GM21528 (cell line): ENCODE data around the gene SIRPD.
"Not testable (repeated sequence)": the region's sequence is repeated elsewhere in the genome, so short reads cannot be mapped to it uniquely, and the experiment has no call there.

Experiments used
- ATAC-seq: cut with Tn5 transposase; IDR thresholded peaks from one replicate; pipeline ENCODE4 v1.9.1; 2021; ENCODE audit warnings: mild to moderate bottlenecking, moderate library complexity; ENCODE audit not compliant: unreplicated experiment, low FRiP score

The SIRPD gene

DNA sequence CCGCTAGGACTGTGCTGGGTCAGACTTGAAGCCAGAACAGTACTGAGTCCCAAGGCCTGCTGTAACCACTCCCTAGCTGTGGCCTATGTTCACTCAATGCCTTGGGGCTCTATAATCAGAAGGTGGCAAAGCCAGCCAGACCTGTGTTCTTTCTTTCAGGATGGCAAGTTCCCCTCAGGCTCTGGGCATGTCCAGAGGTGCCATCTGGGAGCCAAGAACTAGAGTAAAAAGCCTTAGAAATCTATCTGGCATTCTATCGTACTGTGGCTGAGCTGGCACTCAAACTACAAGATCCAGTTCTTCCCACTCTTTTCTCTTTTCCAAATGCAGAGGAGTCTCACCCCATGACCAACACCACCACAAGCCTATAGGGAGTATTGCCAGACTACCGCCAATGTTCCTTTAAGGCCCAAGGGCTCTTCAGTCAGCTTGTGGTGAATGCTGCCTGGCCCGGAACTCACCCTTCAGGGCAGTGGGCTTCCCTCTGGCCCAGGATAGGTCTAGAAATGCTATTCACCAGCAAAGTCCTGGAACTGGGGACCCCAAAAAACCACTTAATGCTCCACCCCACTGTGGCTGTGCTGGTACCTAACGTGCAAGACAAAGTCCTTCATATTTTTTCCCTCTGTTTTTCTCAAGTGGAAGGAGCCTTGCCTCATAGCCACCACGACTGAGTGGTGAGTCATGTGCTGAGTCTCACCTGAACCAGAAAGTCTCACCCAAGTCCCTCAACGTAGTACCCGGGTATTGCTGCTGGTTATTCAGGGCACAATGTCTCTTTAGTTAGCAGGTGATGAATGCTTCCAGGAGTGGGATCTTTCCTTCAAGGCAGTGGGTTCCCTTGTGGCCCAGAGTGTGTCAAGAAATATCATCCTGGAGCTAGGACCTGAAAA lies 57.7 kb downstream of the SIRPD start:
- no peak for ATAC-seq

GRCh38 chr20:1497371-1497770 lies 60.1 kb downstream of the SIRPD start:
- not testable (repeated sequence) for ATAC-seq

- ATAC-seq: no peak
Observed at GRCh38 chr20:1496930-1497329, 60.6 kb downstream of the SIRPD start.

- ATAC-seq: no peak
Observed at GRCh38 chr20:1494436-1494835, 63.1 kb downstream of the SIRPD start.

GRCh38 chr20:1493536-1493935 lies 64.0 kb downstream of the SIRPD start:
- ATAC-seq: no peak

DNA sequence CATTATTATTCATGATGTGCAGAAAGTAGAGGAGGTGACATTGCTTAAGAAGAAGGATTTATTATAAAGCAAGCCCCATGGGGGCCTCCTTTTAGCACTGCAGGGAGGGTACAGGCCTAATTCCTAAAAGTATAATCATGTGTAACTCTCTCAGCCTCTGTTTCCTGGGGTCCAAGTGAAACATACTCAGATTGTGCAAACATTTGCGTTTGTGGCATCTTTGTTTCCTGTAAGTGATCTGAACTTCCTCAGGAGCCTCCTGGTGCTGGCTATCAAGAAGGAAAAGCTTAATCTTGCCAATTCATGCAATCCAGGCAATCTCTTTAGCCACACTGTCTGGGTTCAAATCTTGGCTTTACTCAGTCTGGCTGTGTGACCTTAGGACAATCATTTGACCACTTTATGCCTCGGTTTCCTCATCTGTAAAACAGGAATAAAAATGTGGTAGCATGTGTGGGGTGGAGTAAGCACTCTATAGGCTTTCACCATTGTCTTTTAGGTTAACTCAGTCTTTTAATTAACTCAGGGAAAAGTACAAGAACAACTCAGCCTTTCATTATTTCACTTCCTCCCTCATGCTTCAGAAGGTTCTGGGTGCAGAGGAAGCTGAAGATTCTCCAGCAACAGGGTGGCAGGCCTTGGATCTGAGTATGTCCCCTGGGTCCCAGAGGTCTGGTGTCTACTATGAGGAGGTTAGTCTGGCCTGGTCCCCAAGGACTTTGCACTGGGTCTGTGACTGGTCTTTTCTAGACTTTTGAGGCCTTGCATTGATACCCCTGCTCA lies 65.5 kb downstream of the SIRPD start:
- ATAC-seq: no peak

GRCh38 chr20:1491281-1491840 lies 66.1 kb downstream of the SIRPD start, which contains the start of gene SIRPB2:
Gene SIRPB2, minus strand, starts transcription at chr20:1491420. Its CDS starts 61 bp downstream, at chr20:1491359.
- no peak for ATAC-seq

DNA sequence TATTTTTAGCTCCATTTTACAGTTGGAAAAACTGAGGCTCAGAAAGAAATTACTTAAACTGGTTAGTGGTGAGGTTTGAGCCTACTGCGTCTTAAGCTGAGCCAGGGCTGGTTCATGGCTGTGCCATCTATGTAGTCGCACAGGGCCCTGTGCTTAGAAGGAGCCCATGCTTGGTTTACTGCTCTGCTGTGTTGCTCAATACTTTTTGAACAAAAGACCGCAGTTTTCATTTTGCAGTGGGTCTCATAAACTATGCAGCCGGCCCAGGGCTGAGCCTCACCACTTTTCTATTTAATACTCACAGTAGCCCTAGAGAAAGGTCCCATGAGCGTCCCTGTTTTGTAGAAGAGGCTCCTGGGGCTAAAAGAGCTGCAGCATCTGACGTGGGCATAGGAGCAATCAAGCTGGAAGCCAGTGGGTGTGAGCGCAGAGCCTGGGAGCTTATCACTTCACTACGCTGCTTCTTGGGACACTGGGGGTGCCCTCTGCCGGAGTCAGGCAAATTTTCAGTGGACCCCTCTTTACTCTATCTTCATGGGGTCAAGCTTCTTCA lies 66.8 kb downstream of the SIRPD start:
- no peak for ATAC-seq

DNA sequence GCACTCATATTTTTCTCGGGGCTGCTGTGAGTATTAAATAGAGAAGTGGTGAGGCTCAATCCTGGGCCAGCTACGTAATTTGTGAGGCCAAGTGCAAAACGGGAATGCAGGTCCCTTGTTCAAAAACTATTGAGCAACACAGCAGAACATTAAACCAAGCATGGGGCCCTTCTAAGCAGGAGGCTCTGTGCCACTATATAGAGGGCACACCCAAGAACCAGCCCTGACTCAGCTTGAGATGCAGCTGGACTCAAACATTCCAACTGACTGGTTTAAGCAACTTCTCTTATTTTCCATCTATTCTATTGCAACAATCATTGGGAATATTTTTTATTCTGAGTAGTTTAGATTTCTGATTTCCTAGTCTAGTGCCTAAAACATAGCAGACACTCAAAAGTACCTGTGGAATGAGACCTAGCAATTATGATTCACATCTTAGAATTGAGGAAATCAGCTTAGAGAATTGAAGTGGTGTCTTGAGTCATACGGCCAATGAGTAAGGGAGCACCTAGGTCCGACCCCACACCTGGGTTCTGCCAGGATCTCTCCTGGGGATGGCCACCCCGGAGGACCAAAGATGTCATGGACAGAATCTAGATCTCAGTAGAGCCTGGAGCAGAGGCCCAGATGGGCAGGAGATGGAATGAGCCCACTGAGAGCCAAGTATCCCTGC lies 67.6 kb downstream of the SIRPD start:
- no peak for ATAC-seq

GRCh38 chr20:1489325-1489724 lies 68.2 kb downstream of the SIRPD start:
- ATAC-seq: no peak

GRCh38 chr20:1486566-1486965 lies 70.9 kb downstream of the SIRPD start:
- ATAC-seq: no peak

GRCh38 chr20:1484438-1485116 lies 72.9 kb downstream of the SIRPD start:
- ATAC-seq: no peak
